Activated T-helper 17 cell treated with anti-CD3 and anti-CD28 coated beads, Interleukin-2, amount 50 U/mL, for 72 hours (primary cell): ENCODE data around the gene CABLES2. TPM values are rescaled to one million over a fixed set of nuclear protein-coding genes. Genes with fewer than 3 reads are reported as not detected.
"Not testable (repeated sequence)": the region's sequence is repeated elsewhere in the genome, so short reads cannot be mapped to it uniquely, and the experiment has no call there.

Experiments used
- ATAC-seq: fragments of 150-1000 bp; cut with Tn5 transposase; replicated peaks from 2 replicates; pipeline ENCODE4 v1.10.0; 2021; ENCODE audit warnings: mild to moderate bottlenecking, moderate library complexity
- H3K27ac Mint-ChIP-seq: one replicate; pipeline ENCODE4 v1.8.0; 2022; ENCODE audit warnings: mixed read lengths
- H3K27me3 Mint-ChIP-seq: one replicate; pipeline ENCODE4 v1.8.0; 2022; ENCODE audit warnings: mixed read lengths
- H3K36me3 Mint-ChIP-seq: one replicate; pipeline ENCODE4 v1.8.0; 2022; ENCODE audit warnings: low read depth, mild to moderate bottlenecking, mixed read lengths
- H3K4me1 Mint-ChIP-seq: one replicate; pipeline ENCODE4 v1.8.0; 2022; ENCODE audit warnings: mixed read lengths
- H3K4me3 Mint-ChIP-seq: one replicate; pipeline ENCODE4 v1.8.0; 2022; ENCODE audit warnings: mild to moderate bottlenecking, mixed read lengths
- H3K9me3 Mint-ChIP-seq: one replicate; pipeline ENCODE4 v1.8.0; 2022; ENCODE audit warnings: mixed read lengths
- total RNA-seq, 2 donors: library from RNA; stranded (reverse); gene quantifications; one replicate each; pipeline ENCODE4 v1.2.3, GENCODE V29; 2022

Gene CABLES2
- total RNA-seq, 2 donors from 2014 or later = 6.8 to 6.9 TPM

GRCh38 chr20:62387219-62387913 is 19.7 kb downstream of the CABLES2 start:
- Mint-ChIP-seq H3K27me3 (no peaks in the 10 kb centered on the region), H3K27ac (peak overlapping the region; percentile 94), H3K4me1 (peaks cover 14% of the 10 kb centered on the region), H3K36me3 (peaks cover 46% of the 10 kb centered on the region), H3K4me3 (peak overlapping the region; percentile 95), H3K9me3 (no peaks in the 10 kb centered on the region)
- ATAC-seq = no peak

- Mint-ChIP-seq H3K36me3 (peaks cover 53% of the 10 kb centered on the region), H3K4me1 (peaks cover 20% of the 10 kb centered on the region), H3K27ac (peak within 1 kb of the TSS; percentile 94)
These were observed 20.5 kb downstream of the CABLES2 start, which contains the start of gene RPS21 for GRCh38 chr20:62386383-62387218. TSS of gene RPS21 (plus strand) at chr20:62387103. CDS start at chr20:62387339, 236 bp downstream.

GRCh38 chr20:62382306-62383198 is 24.5 kb downstream of the CABLES2 start:
- no peak overlapping the region for H3K4me3 Mint-ChIP-seq

More at GRCh38 chr20:62386383-62387218, 20.5 kb downstream of the CABLES2 start, which contains the start of gene RPS21:
- Mint-ChIP-seq H3K4me3 (peak within 1 kb of the TSS; percentile 95), H3K9me3 (no peaks in the 10 kb centered on the region), H3K27me3 (no peaks in the 10 kb centered on the region)
- ATAC-seq = peak; percentile 96

GRCh38 chr20:62381842-62382241 is 25.2 kb downstream of the CABLES2 start:
- Mint-ChIP-seq H3K36me3 (peaks cover 14% of the 10 kb centered on the region), H3K27ac (no peak overlapping the region), H3K4me1 (peaks cover 14% of the 10 kb centered on the region), H3K4me3 (no peak overlapping the region), H3K27me3 (no peaks in the 10 kb centered on the region), H3K9me3 (no peaks in the 10 kb centered on the region)
- no peak for ATAC-seq

More at GRCh38 chr20:62382306-62383198, 24.5 kb downstream of the CABLES2 start:
- ATAC-seq = peak; percentile 72
- Mint-ChIP-seq H3K27me3 (no peaks in the 10 kb centered on the region), H3K36me3 (peaks cover 21% of the 10 kb centered on the region), H3K27ac (no peak overlapping the region), H3K4me1 (peaks cover 14% of the 10 kb centered on the region), H3K9me3 (no peaks in the 10 kb centered on the region)

- Mint-ChIP-seq H3K4me3 (no peak overlapping the region), H3K27ac (no peak overlapping the region), H3K36me3 (peaks cover 12% of the 10 kb centered on the region), H3K27me3 (no peaks in the 10 kb centered on the region), H3K9me3 (no peaks in the 10 kb centered on the region), H3K4me1 (peaks cover 14% of the 10 kb centered on the region)
- no peak for ATAC-seq
These were observed 25.8 kb downstream of the CABLES2 start for GRCh38 chr20:62381202-62381797.

GRCh38 chr20:62378215-62378614 is 28.9 kb downstream of the CABLES2 start:
- peaks cover 9% of the 10 kb centered on the region for H3K4me1 Mint-ChIP-seq
- ATAC-seq = no peak
- no peak overlapping the region for H3K4me3 Mint-ChIP-seq
- H3K27ac Mint-ChIP-seq = no peak overlapping the region
- H3K9me3 Mint-ChIP-seq = no peaks in the 10 kb centered on the region
- H3K36me3 Mint-ChIP-seq = peaks cover 7% of the 10 kb centered on the region
- peaks cover 4% of the 10 kb centered on the region for H3K27me3 Mint-ChIP-seq

- peaks cover 9% of the 10 kb centered on the region for H3K27me3 Mint-ChIP-seq
- H3K4me1 Mint-ChIP-seq = peaks cover 12% of the 10 kb centered on the region
- ATAC-seq = no peak
- H3K36me3 Mint-ChIP-seq = peaks cover 7% of the 10 kb centered on the region
- no peak overlapping the region for H3K4me3 Mint-ChIP-seq
- H3K27ac Mint-ChIP-seq = no peak overlapping the region
- H3K9me3 Mint-ChIP-seq = no peaks in the 10 kb centered on the region
These were observed 29.4 kb downstream of the CABLES2 start for GRCh38 chr20:62377615-62378178.

GRCh38 chr20:62377064-62377461 is 30.0 kb downstream of the CABLES2 start:
- H3K36me3 Mint-ChIP-seq = peaks cover 5% of the 10 kb centered on the region
- no peak overlapping the region for H3K4me3 Mint-ChIP-seq
- no peak overlapping the region for H3K27ac Mint-ChIP-seq
- H3K9me3 Mint-ChIP-seq = no peaks in the 10 kb centered on the region
- no peak for ATAC-seq
- H3K27me3 Mint-ChIP-seq = peaks cover 9% of the 10 kb centered on the region
- peaks cover 10% of the 10 kb centered on the region for H3K4me1 Mint-ChIP-seq

GRCh38 chr20:62376112-62377063 is 30.7 kb downstream of the CABLES2 start:
- H3K4me1 Mint-ChIP-seq = peaks cover 6% of the 10 kb centered on the region
- H3K27me3 Mint-ChIP-seq = peaks cover 9% of the 10 kb centered on the region
- no peaks in the 10 kb centered on the region for H3K9me3 Mint-ChIP-seq
- no peak for ATAC-seq
- no peak overlapping the region for H3K27ac Mint-ChIP-seq
- H3K4me3 Mint-ChIP-seq = no peak overlapping the region
- H3K36me3 Mint-ChIP-seq = no peaks in the 10 kb centered on the region

- Mint-ChIP-seq H3K27me3 (peaks cover 10% of the 10 kb centered on the region), H3K4me3 (no peak overlapping the region), H3K4me1 (peaks cover 6% of the 10 kb centered on the region), H3K36me3 (no peaks in the 10 kb centered on the region), H3K27ac (peak overlapping the region; percentile 55), H3K9me3 (no peaks in the 10 kb centered on the region)
- ATAC-seq = no peak
These were observed 32.5 kb downstream of the CABLES2 start for GRCh38 chr20:62374331-62375152.

GRCh38 chr20:62373631-62374179 is 33.4 kb downstream of the CABLES2 start:
- H3K36me3 Mint-ChIP-seq, ATAC-seq, H3K9me3 Mint-ChIP-seq, H3K4me3 Mint-ChIP-seq, H3K4me1 Mint-ChIP-seq: not testable (repeated sequence)
- peaks cover 13% of the 10 kb centered on the region for H3K27me3 Mint-ChIP-seq
- peak overlapping the region; percentile 55 for H3K27ac Mint-ChIP-seq
